ENCODE measurements around the gene LRMDA. TPM values are rescaled to one million over a fixed set of nuclear protein-coding genes. Genes with fewer than 3 reads are reported as not detected.

The LRMDA gene
- total and polyA plus RNA-seq, 2 of the 13 experiments (the other 11 are each of a cell fraction or from before 2014, with no cell fraction given): 13.4 to 22.0 TPM

GRCh38 chr10:76540331-76540730 lies 1108.9 kb downstream of the LRMDA start:
- no peak overlapping the region for H3K9ac ChIP-seq (ENCODE audit: insufficient read depth, low read depth, low read length)
- no peak for FAIRE-seq
- POLR2A ChIA-PET: no interaction called here
- H3K4me3 ChIP-seq (replicated peaks in 1 of 3; ENCODE audit: insufficient read depth in 1 of 3, low read depth in 2 of 3, low read length in 3 of 3): no peak overlapping the region
- H3K27ac ChIP-seq (ENCODE audit: extremely low read length, insufficient read depth, low read length): no peak overlapping the region
- no TSS peak for BruUV-seq (replicated peaks)
- no peaks in the 10 kb centered on the region for H3K36me3 ChIP-seq (replicated peaks in 1 of 2; ENCODE audit: control insufficient read depth in 1 of 2, insufficient read depth in 2 of 2, low read length in 2 of 2)
- no peaks in the 10 kb centered on the region for H3K4me1 ChIP-seq (ENCODE audit: insufficient read depth, low read length)
- CTCF ChIA-PET (ENCODE audit: low intra/inter-chr PET ratio, low total read pairs): no interaction called here
- ATAC-seq: no peak
- intact Hi-C loops (cut with micrococcal nuclease; ENCODE audit: unreplicated experiment) (loop anchor here (10.0 kb wide), 1 partner anchor 226 kb away; no protein-coding TSS in a partner anchor), in situ Hi-C loops (cut with HindIII; ENCODE audit: extremely low pct_ligation_motif_present, low pct_unique_long_range_greater_than_20kb) (no loop called here)
- TF ChIP-seq ZNF687 (CRISPR knock-in tag; IDR thresholded peaks at IDR 0.05): no peak
- TF ChIP-seq NONO (IDR thresholded peaks at IDR 0.05): no peak
- no peak for TF ChIP-seq NONO (CRISPR knock-in tag; conservative IDR thresholded peaks at IDR 0.05)
- TF ChIP-seq CCDC6 (CRISPR knock-in tag; IDR thresholded peaks at IDR 0.05): no peak
- no peak for TF ChIP-seq PHF20 (CRISPR knock-in tag; IDR thresholded peaks at IDR 0.05)
- TF ChIP-seq ZNF615 (CRISPR knock-in tag; IDR thresholded peaks at IDR 0.05; ENCODE audit: borderline replicate concordance): no peak
- TF ChIP-seq EZH2 (conservative IDR thresholded peaks at IDR 0.05; ENCODE audit: low read depth, low read length): no peak
- no peak for TF ChIP-seq ZNF12 (CRISPR knock-in tag; IDR thresholded peaks at IDR 0.05)
- TF ChIP-seq CREB3 (CRISPR knock-in tag; IDR thresholded peaks at IDR 0.05): no peak
- no peak for TF ChIP-seq ZMAT3 (CRISPR knock-in tag; conservative IDR thresholded peaks at IDR 0.05)
- no peak for TF ChIP-seq SP1 (IDR thresholded peaks at IDR 0.05)
- no peak for TF ChIP-seq SP1 (CRISPR knock-in tag; IDR thresholded peaks at IDR 0.05)
- TF ChIP-seq ARNT2 (CRISPR knock-in tag; IDR thresholded peaks at IDR 0.05; ENCODE audit: low read depth): no peak
- TF ChIP-seq ZNF674 (CRISPR knock-in tag; IDR thresholded peaks at IDR 0.05; ENCODE audit: low read depth): no peak
- H3K27me3 ChIP-seq (ENCODE audit: control insufficient read depth in 1 of 2, insufficient read depth in 2 of 2, low read length in 2 of 2): no peaks in the 10 kb centered on the region
- H3K4me2 ChIP-seq (ENCODE audit: low read depth, low read length): no peak overlapping the region
- 70% methylated on average over 5 of the region's 5 CpGs for WGBS (ENCODE audit: low lambda C conversion rate)
- no peaks in the 10 kb centered on the region for H3K9me3 ChIP-seq (ENCODE audit: low read length)
- H4K20me1 ChIP-seq (ENCODE audit: insufficient read depth, low read length): no peaks in the 10 kb centered on the region
- H3K79me2 ChIP-seq (ENCODE audit: insufficient read depth, low read length): no peaks in the 10 kb centered on the region
- DNase-seq (ENCODE audit: low spot score): no peak
- H2AFZ ChIP-seq (ENCODE audit: low read length): no peak overlapping the region

Measured in HepG2 (cell line).